GM12864 (cell line): Measurements from ENCODE around the gene TMEM244.
A peak's percentile ranks its signal among the peaks of the same experiment; 100 is the strongest.
"Not testable (repeated sequence)": the region's sequence is repeated elsewhere in the genome, so short reads cannot be mapped to it uniquely, and the experiment has no call there.

Source experiments
- DNase-seq: peaks from one replicate; pipeline ENCODE4 v3.0.0-alpha.2; 2011; ENCODE audit warnings: low read depth
- H3K4me3 ChIP-seq: 2 replicates; pipeline ENCODE4 v1.5.1; 2011; ENCODE audit warnings: mild to moderate bottlenecking, low read depth, low read length, control low read depth
- TF ChIP-seq, protein P1 (sequence below): IDR thresholded peaks from 2 replicates; pipeline ENCODE4 v1.5.1; 2011; ENCODE audit warnings: low read depth, mild to moderate bottlenecking, moderate library complexity, low read length, control low read depth, inconsistent platforms; ENCODE audit errors: missing control alignments

Gene TMEM244

DNA sequence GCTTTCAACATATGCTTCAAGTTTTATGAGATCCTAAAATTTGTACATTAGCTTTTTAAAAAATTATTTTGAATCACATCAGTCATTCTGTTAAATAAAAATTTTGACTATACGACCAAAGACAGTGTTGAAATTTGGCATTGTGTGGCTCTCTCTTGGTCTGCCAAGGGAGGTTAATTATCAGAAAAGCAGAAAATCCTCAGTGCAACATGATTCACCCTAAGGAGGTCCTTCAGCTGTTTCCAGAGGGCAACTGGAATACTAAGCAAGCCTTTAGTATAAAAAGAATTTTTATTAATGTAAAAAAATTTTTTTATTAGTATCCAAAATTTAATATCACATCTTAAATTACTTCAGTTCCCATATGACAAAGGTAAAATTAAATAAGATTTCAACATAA lies 23.1 kb upstream of the TMEM244 start:
- no peak for DNase-seq
- H3K4me3 ChIP-seq = no peak overlapping the region
- TF ChIP-seq, protein P1, sequence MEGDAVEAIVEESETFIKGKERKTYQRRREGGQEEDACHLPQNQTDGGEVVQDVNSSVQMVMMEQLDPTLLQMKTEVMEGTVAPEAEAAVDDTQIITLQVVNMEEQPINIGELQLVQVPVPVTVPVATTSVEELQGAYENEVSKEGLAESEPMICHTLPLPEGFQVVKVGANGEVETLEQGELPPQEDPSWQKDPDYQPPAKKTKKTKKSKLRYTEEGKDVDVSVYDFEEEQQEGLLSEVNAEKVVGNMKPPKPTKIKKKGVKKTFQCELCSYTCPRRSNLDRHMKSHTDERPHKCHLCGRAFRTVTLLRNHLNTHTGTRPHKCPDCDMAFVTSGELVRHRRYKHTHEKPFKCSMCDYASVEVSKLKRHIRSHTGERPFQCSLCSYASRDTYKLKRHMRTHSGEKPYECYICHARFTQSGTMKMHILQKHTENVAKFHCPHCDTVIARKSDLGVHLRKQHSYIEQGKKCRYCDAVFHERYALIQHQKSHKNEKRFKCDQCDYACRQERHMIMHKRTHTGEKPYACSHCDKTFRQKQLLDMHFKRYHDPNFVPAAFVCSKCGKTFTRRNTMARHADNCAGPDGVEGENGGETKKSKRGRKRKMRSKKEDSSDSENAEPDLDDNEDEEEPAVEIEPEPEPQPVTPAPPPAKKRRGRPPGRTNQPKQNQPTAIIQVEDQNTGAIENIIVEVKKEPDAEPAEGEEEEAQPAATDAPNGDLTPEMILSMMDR = no peak

DNA sequence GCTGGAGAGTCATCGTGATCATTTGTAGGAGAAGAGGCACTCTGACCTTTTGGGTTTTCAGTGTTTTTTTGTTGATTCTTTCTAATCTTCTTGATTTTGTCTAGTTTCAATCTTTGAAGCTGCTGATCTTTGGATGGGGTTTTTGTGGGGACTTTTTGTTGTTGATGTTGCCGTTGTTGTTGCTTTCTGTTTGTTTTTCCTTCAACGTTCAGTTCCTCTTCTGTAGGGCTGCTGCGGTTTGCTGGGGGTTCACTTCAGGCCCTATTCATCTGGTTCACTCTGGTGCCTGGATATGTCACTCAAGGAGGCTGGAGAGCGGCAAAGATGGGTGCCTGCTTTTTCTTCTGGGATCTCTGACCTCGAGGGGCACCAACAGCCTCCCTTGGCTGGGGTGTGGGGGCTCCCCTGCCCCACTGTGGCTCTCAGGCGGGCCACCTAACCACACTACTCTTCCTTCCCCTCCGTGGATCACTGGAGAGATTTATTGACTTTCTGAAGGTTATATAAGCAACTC lies 21.5 kb upstream of the TMEM244 start:
- TF ChIP-seq, protein P1 = no peak
- DNase-seq = peak; percentile 61
- H3K4me3 ChIP-seq = no peak overlapping the region; the same call in 1 of the 2 replicates

GRCh38 chr6:129877894-129878293 lies 16.8 kb upstream of the TMEM244 start:
- H3K4me3 ChIP-seq, DNase-seq: not testable (repeated sequence)

- DNase-seq = peak; percentile 52
- no peak overlapping the region for H3K4me3 ChIP-seq
- TF ChIP-seq, protein P1 = no peak
These were observed 14.8 kb upstream of the TMEM244 start for GRCh38 chr6:129875610-129876520.

DNA sequence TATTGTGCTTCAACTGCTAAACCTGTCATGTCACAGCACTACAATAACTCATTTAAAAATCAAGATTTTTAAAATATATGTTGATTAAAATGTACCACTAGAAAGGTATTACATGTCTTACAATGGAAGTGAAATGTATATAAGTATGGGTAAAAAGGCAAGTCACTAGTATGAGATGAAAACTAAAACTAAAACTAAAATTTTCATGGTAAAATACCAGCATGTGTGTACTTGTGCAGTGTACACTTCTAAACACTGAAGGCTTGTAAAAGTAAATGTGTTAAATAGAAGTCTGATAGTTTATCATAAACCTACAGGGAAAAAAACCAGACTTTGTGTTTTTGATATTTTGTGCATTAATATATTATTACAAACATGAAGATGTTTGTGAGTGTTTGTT lies 13.7 kb upstream of the TMEM244 start:
- DNase-seq = no peak
- TF ChIP-seq, protein P1 = no peak
- no peak overlapping the region for H3K4me3 ChIP-seq

- no peak for DNase-seq
- no peak overlapping the region for H3K4me3 ChIP-seq
- TF ChIP-seq, protein P1 = no peak
These were observed 11.5 kb upstream of the TMEM244 start for GRCh38 chr6:129872586-129872985.

- TF ChIP-seq, protein P1 = no peak
- H3K4me3 ChIP-seq = no peak overlapping the region
- no peak for DNase-seq
These were observed 10.1 kb upstream of the TMEM244 start for GRCh38 chr6:129871221-129871620.
